ENCODE data around the gene ENOSF1. TPM values are rescaled to one million over a fixed set of nuclear protein-coding genes. Genes with fewer than 3 reads are reported as not detected.

Gene ENOSF1
- total and polyA plus RNA-seq, 2 of the 4 experiments (the other 2 are of a cell fraction), result 12.2 to 12.6 TPM

- no peak for TF ChIP-seq RFX5 (IDR thresholded peaks at IDR 0.05; ENCODE audit: low read depth, low read length)
- 0 out of 2 replicates have a peak, but pooled peaks have one; percentile 27 for TF ChIP-seq CTCF (conservative IDR thresholded peaks at IDR 0.05; ENCODE audit: low read depth, low read length)
- TF ChIP-seq, protein P1, sequence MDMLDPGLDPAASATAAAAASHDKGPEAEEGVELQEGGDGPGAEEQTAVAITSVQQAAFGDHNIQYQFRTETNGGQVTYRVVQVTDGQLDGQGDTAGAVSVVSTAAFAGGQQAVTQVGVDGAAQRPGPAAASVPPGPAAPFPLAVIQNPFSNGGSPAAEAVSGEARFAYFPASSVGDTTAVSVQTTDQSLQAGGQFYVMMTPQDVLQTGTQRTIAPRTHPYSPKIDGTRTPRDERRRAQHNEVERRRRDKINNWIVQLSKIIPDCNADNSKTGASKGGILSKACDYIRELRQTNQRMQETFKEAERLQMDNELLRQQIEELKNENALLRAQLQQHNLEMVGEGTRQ (IDR thresholded peaks at IDR 0.05; ENCODE audit: low read depth, low read length), result no peak
- TF ChIP-seq MAZ (IDR thresholded peaks at IDR 0.05; ENCODE audit: borderline replicate concordance, low read depth, low read length), result no peak
- Histone ChIP-seq H3K27ac (ENCODE audit: insufficient read depth, low read length) (no peak overlapping the region), H3K4me2 (ENCODE audit: low read depth, low read length) (no peak overlapping the region), H2BK20ac (ENCODE audit: low read depth, low read length) (no peak overlapping the region), H4K8ac (ENCODE audit: low read depth in 2 of 2, low read length in 2 of 2) (no peak overlapping the region), H3K36me3 (ENCODE audit: control insufficient read depth, insufficient read depth, low read length) (peaks cover 28% of the 10 kb centered on the region), H3K56ac (ENCODE audit: extremely low read depth, insufficient read depth, low read length) (no peak overlapping the region), H2AK5ac (ENCODE audit: low read depth, low read length) (no peak overlapping the region), H3K4me3 (ENCODE audit: insufficient read depth, low read depth, low read length) (no peak overlapping the region), H4K20me1 (ENCODE audit: insufficient read depth, low read length) (peaks cover 6% of the 10 kb centered on the region), H3K4ac (ENCODE audit: low read depth, low read length) (no peak overlapping the region), H2BK15ac (ENCODE audit: low read depth, low read length) (no peak overlapping the region), H3K14ac (replicated peaks; ENCODE audit: low read depth, low read length) (no peak overlapping the region), H2BK5ac (ENCODE audit: low read depth, low read length, poor library complexity, severe bottlenecking) (no peak overlapping the region), H4K5ac (ENCODE audit: low read depth, low read length) (no peak overlapping the region), H3K79me1 (ENCODE audit: low read depth in 1 of 2, low read length in 2 of 2) (peaks cover 12 to 27% of the 10 kb centered on the region in 2 experiments), H2BK120ac (ENCODE audit: low read depth, low read length) (no peak overlapping the region), H3K9me1 (ENCODE audit: insufficient read depth, low read length) (no peaks in the 10 kb centered on the region), H3K4me1 (ENCODE audit: control insufficient read depth, insufficient read depth, low read length) (no peaks in the 10 kb centered on the region), H3K9me3 (ENCODE audit: control insufficient read depth, insufficient read depth, low read length) (no peaks in the 10 kb centered on the region), H3K18ac (ENCODE audit: low read depth, low read length) (no peak overlapping the region), H2AFZ (replicated peaks; ENCODE audit: low read length, poor library complexity) (no peak overlapping the region), H2AK9ac (replicated peaks; ENCODE audit: low read depth, low read length, poor library complexity) (peak overlapping the region; percentile 16), H3K23ac (ENCODE audit: low read depth, low read length) (no peak overlapping the region), H4K91ac (ENCODE audit: insufficient read depth, low read depth, low read length) (no peak overlapping the region), H3K27me3 (ENCODE audit: control insufficient read depth, insufficient read depth, low read length) (no peaks in the 10 kb centered on the region), H3K9ac (ENCODE audit: low read depth, low read length) (no peak overlapping the region)
- no TSS peak for BruUV-seq (replicated peaks)
- in situ Hi-C loops (cut with MboI; ENCODE audit: low sequenced_read_pairs), result no loop called here
- intact Hi-C loops (cut with micrococcal nuclease), result no loop called here
- dilution Hi-C loops (cut with HindIII; ENCODE audit: low sequenced_read_pairs, unreplicated experiment), result no loop called here
- ChIA-PET CTCF (interaction anchor here (1.2 kb wide), 1 partner anchor 19 kb away, joined by 3 read pairs; no protein-coding TSS in a partner anchor), POLR2A (ENCODE audit: unreplicated experiment) (no interaction called here)
- ATAC-seq (ENCODE audit: low read depth) (no peak; the same call in 1 of the 2 replicates), DNase-seq (no peak)
- 96% methylated on average over 4 of the region's 8 CpGs; no CpG with 5 or more reads in 1 of the 2 experiments for WGBS, 2 experiments (ENCODE audit: extremely low coverage in 2 of 2, insufficient read length in 1 of 2)
Observed at GRCh38 chr18:666177-666576, 46.3 kb downstream of the ENOSF1 start.
